HUDEP-2 (cell line): Measurements from ENCODE around the gene MAPKAP1.

Experiments used
- DNase-seq, 76 experiments: peaks; one replicate each; lab custom pipeline; 2025; ENCODE audit not compliant: unreplicated experiment in 76 of 76; lab: John Stamatoyannopoulos, UW

MAPKAP1 gene

GRCh38 chr9:125646621-125647100, 60.3 kb downstream of the MAPKAP1 start:
- DNase-seq: no peak

GRCh38 chr9:125646217-125646616, 60.8 kb downstream of the MAPKAP1 start:
- no peak for DNase-seq

- DNase-seq: no peak
These were observed 62.0 kb downstream of the MAPKAP1 start for GRCh38 chr9:125644819-125645507.

- no peak for DNase-seq
These were observed 64.7 kb downstream of the MAPKAP1 start for GRCh38 chr9:125642311-125642710.

GRCh38 chr9:125639057-125639456, 68.0 kb downstream of the MAPKAP1 start:
- DNase-seq: no peak

- DNase-seq: no peak
These were observed 68.6 kb downstream of the MAPKAP1 start for GRCh38 chr9:125638239-125639045.

- no peak for DNase-seq
These were observed 69.8 kb downstream of the MAPKAP1 start for GRCh38 chr9:125637241-125637640.

GRCh38 chr9:125635888-125636287, 71.1 kb downstream of the MAPKAP1 start:
- no peak for DNase-seq

- DNase-seq: no peak
These were observed 72.8 kb downstream of the MAPKAP1 start for GRCh38 chr9:125634040-125634717.

GRCh38 chr9:125633116-125633745, 73.8 kb downstream of the MAPKAP1 start:
- DNase-seq: no peak

- DNase-seq: no peak
These were observed 74.5 kb downstream of the MAPKAP1 start for GRCh38 chr9:125632321-125633115.

GRCh38 chr9:125631391-125632085, 75.5 kb downstream of the MAPKAP1 start:
- peak in 20 of 76 experiments; percentile 5 to 36 (median 22) for DNase-seq

- DNase-seq: no peak
These were observed 76.6 kb downstream of the MAPKAP1 start for GRCh38 chr9:125630436-125630835.

- DNase-seq: no peak
These were observed 77.6 kb downstream of the MAPKAP1 start for GRCh38 chr9:125629446-125629845.

- peak in 8 of 76 experiments; percentile 4 to 24 (median 11) for DNase-seq
These were observed 80.8 kb downstream of the MAPKAP1 start for GRCh38 chr9:125626187-125626586.

GRCh38 chr9:125621170-125621569, 85.8 kb downstream of the MAPKAP1 start:
- DNase-seq: no peak

- DNase-seq: no peak
These were observed 86.8 kb downstream of the MAPKAP1 start for GRCh38 chr9:125620216-125620615.

- no peak for DNase-seq
These were observed 89.9 kb downstream of the MAPKAP1 start for GRCh38 chr9:125617087-125617486.

- no peak for DNase-seq
These were observed 93.9 kb downstream of the MAPKAP1 start for GRCh38 chr9:125613141-125613540.
